ENCODE measurements around the gene NUDT3. TPM values are rescaled to one million over a fixed set of nuclear protein-coding genes. Genes with fewer than 3 reads are reported as not detected.
"Not testable (repeated sequence)": the region's sequence is repeated elsewhere in the genome, so short reads cannot be mapped to it uniquely, and the experiment has no call there.

The NUDT3 gene
- total and polyA plus RNA-seq, 3 experiments from 2014 or later = 9.7 to 16.8 (median 16.6) TPM

GRCh38 chr6:34363681-34364075 lies 28.8 kb downstream of the NUDT3 start:
- H3K27me3 ChIP-seq (ENCODE audit: insufficient read depth, low read length, poor library complexity, severe bottlenecking); H3K27ac ChIP-seq (ENCODE audit: low read depth, low read length); CTCF ChIA-PET; H3K27me3 Mint-ChIP-seq; H3K9me3 Mint-ChIP-seq; H3K9me3 ChIP-seq (ENCODE audit: low read length); H3K4me3 Mint-ChIP-seq; POLR2A ChIA-PET; H3K4me3 ChIP-seq (ENCODE audit: low read length); H3K36me3 Mint-ChIP-seq; H3K4me1 ChIP-seq (ENCODE audit: insufficient read depth, low read length); H3K36me3 ChIP-seq (ENCODE audit: insufficient read depth, low read length); DNase-seq: not testable (repeated sequence)
- H3K4me1 Mint-ChIP-seq = peaks cover 39 to 65% (median 56%) of the 10 kb centered on the region in 3 donors
- H3K27ac Mint-ChIP-seq = peak overlapping the region in 2 of 8 donors; percentile 10 to 52

- peaks cover 39 to 61% (median 56%) of the 10 kb centered on the region in 3 donors for H3K4me1 Mint-ChIP-seq
- H3K27ac Mint-ChIP-seq = peak overlapping the region in 5 of 8 donors; percentile 10 to 62 (median 52)
- H3K27me3 ChIP-seq (ENCODE audit: insufficient read depth, low read length, poor library complexity, severe bottlenecking) = no peaks in the 10 kb centered on the region
- no peak overlapping the region for H3K27ac ChIP-seq (ENCODE audit: low read depth, low read length)
- H3K36me3 ChIP-seq (ENCODE audit: insufficient read depth, low read length) = no peaks in the 10 kb centered on the region
- H3K4me3 Mint-ChIP-seq = no peak overlapping the region
- POLR2A ChIA-PET = interaction anchor here (0.5 kb wide), 1 partner anchor 38 kb away, joined by 10 read pairs; no protein-coding TSS in a partner anchor
- H3K4me3 ChIP-seq (ENCODE audit: low read length) = no peak overlapping the region
- CTCF ChIA-PET = no interaction called here
- no peaks in the 10 kb centered on the region for H3K9me3 ChIP-seq (ENCODE audit: low read length)
- no peak for DNase-seq
- no peaks in the 10 kb centered on the region for H3K27me3 Mint-ChIP-seq
- H3K36me3 Mint-ChIP-seq = peaks cover 0 to 2% (median 0%) of the 10 kb centered on the region in 3 donors
- H3K9me3 Mint-ChIP-seq = no peaks in the 10 kb centered on the region
- H3K4me1 ChIP-seq (ENCODE audit: insufficient read depth, low read length) = peaks cover 8% of the 10 kb centered on the region
Measured at GRCh38 chr6:34362909-34363680, 29.4 kb downstream of the NUDT3 start.

- H3K27me3 ChIP-seq (ENCODE audit: insufficient read depth, low read length, poor library complexity, severe bottlenecking) = no peaks in the 10 kb centered on the region
- no peak overlapping the region for H3K27ac ChIP-seq (ENCODE audit: low read depth, low read length)
- H3K36me3 ChIP-seq (ENCODE audit: insufficient read depth, low read length) = no peaks in the 10 kb centered on the region
- H3K4me1 ChIP-seq (ENCODE audit: insufficient read depth, low read length) = peaks cover 8% of the 10 kb centered on the region
- no peak overlapping the region for H3K4me3 Mint-ChIP-seq
- no peaks in the 10 kb centered on the region for H3K36me3 Mint-ChIP-seq
- H3K27ac Mint-ChIP-seq = no peak overlapping the region
- H3K27me3 Mint-ChIP-seq = no peaks in the 10 kb centered on the region
- no peaks in the 10 kb centered on the region for H3K9me3 Mint-ChIP-seq
- H3K4me1 Mint-ChIP-seq = peaks cover 37 to 56% (median 52%) of the 10 kb centered on the region in 3 donors
- DNase-seq = no peak
- no peak overlapping the region for H3K4me3 ChIP-seq (ENCODE audit: low read length)
- ChIA-PET POLR2A (no interaction called here), CTCF (no interaction called here)
- no peaks in the 10 kb centered on the region for H3K9me3 ChIP-seq (ENCODE audit: low read length)
Measured at GRCh38 chr6:34362176-34362575, 30.3 kb downstream of the NUDT3 start.

DNA sequence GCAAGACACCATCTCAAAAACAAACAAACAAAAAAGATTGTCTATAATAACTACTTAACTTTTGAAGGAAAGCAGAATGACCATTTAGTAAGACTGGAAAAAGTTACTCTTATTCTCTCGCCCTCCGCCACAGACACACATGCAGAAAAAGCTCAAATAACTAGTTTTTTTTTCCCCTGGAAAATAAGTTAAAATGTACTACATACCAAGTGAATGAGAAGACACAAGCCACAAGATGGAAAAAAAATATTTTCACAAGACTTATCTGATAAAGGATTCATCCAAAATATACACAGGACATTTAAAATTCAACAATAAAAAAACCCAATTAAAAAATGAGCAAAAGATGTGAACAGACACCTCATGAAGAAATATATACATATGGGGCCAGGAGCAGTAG lies 31.9 kb downstream of the NUDT3 start:
- no peaks in the 10 kb centered on the region for H3K27me3 ChIP-seq (ENCODE audit: insufficient read depth, low read length, poor library complexity, severe bottlenecking)
- peaks cover 37 to 59% (median 52%) of the 10 kb centered on the region in 3 donors for H3K4me1 Mint-ChIP-seq
- peaks cover 8% of the 10 kb centered on the region for H3K4me1 ChIP-seq (ENCODE audit: insufficient read depth, low read length)
- H3K27me3 Mint-ChIP-seq = no peaks in the 10 kb centered on the region
- ChIA-PET POLR2A (no interaction called here), CTCF (interaction anchor here (0.6 kb wide), 1 partner anchor 33 kb away, joined by 3 read pairs; no protein-coding TSS in a partner anchor)
- H3K4me3 Mint-ChIP-seq = no peak overlapping the region
- peak overlapping the region in 1 of 8 donors; percentile 39 for H3K27ac Mint-ChIP-seq
- no peaks in the 10 kb centered on the region for H3K9me3 ChIP-seq (ENCODE audit: low read length)
- no peak overlapping the region for H3K27ac ChIP-seq (ENCODE audit: low read depth, low read length)
- H3K9me3 Mint-ChIP-seq = no peaks in the 10 kb centered on the region
- no peak overlapping the region for H3K4me3 ChIP-seq (ENCODE audit: low read length)
- H3K36me3 ChIP-seq (ENCODE audit: insufficient read depth, low read length) = no peaks in the 10 kb centered on the region
- H3K36me3 Mint-ChIP-seq = peaks cover 0 to 1% (median 0%) of the 10 kb centered on the region in 3 donors
- DNase-seq = no peak

DNA sequence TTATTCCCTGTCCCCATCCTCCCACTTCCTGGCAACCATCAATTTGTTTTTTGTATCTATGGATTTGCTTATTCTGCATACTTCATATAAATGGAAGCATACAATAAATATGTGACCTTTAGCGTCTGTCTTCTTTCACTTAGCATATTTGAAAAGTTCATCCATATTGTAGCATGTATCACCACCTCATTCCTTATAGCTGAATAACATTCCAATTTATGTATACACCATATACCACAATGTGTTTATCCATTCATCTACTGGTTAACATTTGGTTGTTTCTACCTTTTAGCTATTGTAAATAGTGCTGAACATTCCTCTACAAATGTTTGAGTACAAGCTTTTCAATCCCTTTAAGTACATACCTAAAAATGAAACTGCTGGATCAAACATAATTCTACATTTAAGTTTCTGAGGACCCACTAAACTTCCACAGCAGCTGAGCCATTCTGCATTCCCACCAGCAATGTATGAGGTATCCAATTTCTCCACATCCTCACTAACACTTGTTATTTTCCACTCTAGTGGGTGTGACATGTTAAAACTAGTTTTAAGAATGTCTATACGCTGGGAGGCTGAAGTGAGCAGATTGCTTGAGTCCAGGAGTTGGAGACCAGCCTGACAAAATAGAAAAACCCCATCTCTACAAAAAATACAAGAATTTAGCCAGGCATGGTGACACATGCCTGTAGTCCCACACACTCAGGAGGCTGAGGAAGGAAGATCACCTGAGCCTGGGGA lies 32.9 kb downstream of the NUDT3 start:
- Histone ChIP-seq H3K27me3 (ENCODE audit: insufficient read depth, low read length, poor library complexity, severe bottlenecking) (no peaks in the 10 kb centered on the region), H3K27ac (ENCODE audit: low read depth, low read length) (no peak overlapping the region), H3K36me3 (ENCODE audit: insufficient read depth, low read length) (no peaks in the 10 kb centered on the region), H3K9me3 (ENCODE audit: low read length) (no peaks in the 10 kb centered on the region), H3K4me1 (ENCODE audit: insufficient read depth, low read length) (peaks cover 8% of the 10 kb centered on the region), H3K4me3 (ENCODE audit: low read length) (no peak overlapping the region)
- Mint-ChIP-seq H3K36me3 (peaks cover 0 to 1% (median 0%) of the 10 kb centered on the region in 3 donors), H3K4me1 (peaks cover 35 to 55% (median 48%) of the 10 kb centered on the region in 3 donors), H3K9me3 (no peaks in the 10 kb centered on the region), H3K4me3 (no peak overlapping the region), H3K27me3 (no peaks in the 10 kb centered on the region), H3K27ac (peak overlapping the region in 1 of 8 donors; percentile 51)
- ChIA-PET POLR2A (interaction anchor here (0.6 kb wide), 1 partner anchor 260 kb away, joined by 16 read pairs; no protein-coding TSS in a partner anchor), CTCF (no interaction called here)
- no peak for DNase-seq

DNA sequence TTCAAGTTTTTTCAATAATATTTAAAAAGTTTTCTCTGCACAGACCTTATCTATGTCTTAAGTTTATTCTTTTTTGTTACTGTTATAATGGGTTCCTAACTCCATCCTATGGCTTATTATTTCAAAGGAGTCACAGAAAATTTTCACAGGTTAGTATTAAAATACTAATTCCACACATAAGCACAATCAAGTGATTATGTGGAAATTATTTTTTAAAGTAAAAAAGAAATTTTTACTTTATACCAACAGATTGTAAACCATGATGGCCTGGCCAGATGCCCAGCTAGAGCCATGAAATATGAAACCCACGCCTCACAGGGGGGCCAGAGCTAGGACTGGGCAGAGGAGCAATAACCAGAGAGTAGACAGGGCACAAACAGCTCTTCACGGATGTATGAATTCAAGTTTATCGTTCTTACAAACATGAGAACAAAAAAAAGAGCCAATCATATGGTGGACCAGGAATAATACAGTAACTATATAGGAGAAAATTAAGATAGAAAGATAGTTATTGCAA lies 34.0 kb downstream of the NUDT3 start:
- H3K27me3 Mint-ChIP-seq = no peaks in the 10 kb centered on the region
- H3K27ac ChIP-seq (ENCODE audit: low read depth, low read length) = no peak overlapping the region
- no peak overlapping the region for H3K27ac Mint-ChIP-seq
- no peaks in the 10 kb centered on the region for H3K9me3 ChIP-seq (ENCODE audit: low read length)
- H3K4me1 Mint-ChIP-seq = peaks cover 28 to 44% (median 37%) of the 10 kb centered on the region in 3 donors
- no peaks in the 10 kb centered on the region for H3K27me3 ChIP-seq (ENCODE audit: insufficient read depth, low read length, poor library complexity, severe bottlenecking)
- CTCF ChIA-PET = no interaction called here
- no peak for DNase-seq
- POLR2A ChIA-PET = no interaction called here
- no peaks in the 10 kb centered on the region for H3K36me3 ChIP-seq (ENCODE audit: insufficient read depth, low read length)
- peaks cover 7% of the 10 kb centered on the region for H3K4me1 ChIP-seq (ENCODE audit: insufficient read depth, low read length)
- H3K36me3 Mint-ChIP-seq = peaks cover 0 to 1% (median 0%) of the 10 kb centered on the region in 3 donors
- H3K9me3 Mint-ChIP-seq = no peaks in the 10 kb centered on the region
- H3K4me3 ChIP-seq (ENCODE audit: low read length) = no peak overlapping the region
- no peak overlapping the region for H3K4me3 Mint-ChIP-seq

- Histone ChIP-seq H3K4me3 (ENCODE audit: low read length) (no peak overlapping the region), H3K27ac (ENCODE audit: low read depth, low read length) (no peak overlapping the region), H3K9me3 (ENCODE audit: low read length) (no peaks in the 10 kb centered on the region), H3K36me3 (ENCODE audit: insufficient read depth, low read length) (no peaks in the 10 kb centered on the region), H3K27me3 (ENCODE audit: insufficient read depth, low read length, poor library complexity, severe bottlenecking) (no peaks in the 10 kb centered on the region), H3K4me1 (ENCODE audit: insufficient read depth, low read length) (peaks cover 2% of the 10 kb centered on the region)
- peaks cover 26 to 42% (median 37%) of the 10 kb centered on the region in 3 donors for H3K4me1 Mint-ChIP-seq
- ChIA-PET CTCF (interaction anchor here (0.7 kb wide), 1 partner anchor 10 kb away, joined by 3 read pairs; no protein-coding TSS in a partner anchor), POLR2A (no interaction called here)
- no peak for DNase-seq
- H3K27ac Mint-ChIP-seq = no peak overlapping the region
- no peaks in the 10 kb centered on the region for H3K27me3 Mint-ChIP-seq
- peaks cover 0 to 2% (median 1%) of the 10 kb centered on the region in 3 donors for H3K36me3 Mint-ChIP-seq
- H3K9me3 Mint-ChIP-seq = no peaks in the 10 kb centered on the region
- no peak overlapping the region for H3K4me3 Mint-ChIP-seq
Measured at GRCh38 chr6:34357937-34358336, 34.5 kb downstream of the NUDT3 start.

GRCh38 chr6:34355889-34356288 lies 36.6 kb downstream of the NUDT3 start:
- peaks cover 20 to 36% (median 28%) of the 10 kb centered on the region in 3 donors for H3K4me1 Mint-ChIP-seq
- Histone ChIP-seq H3K9me3 (ENCODE audit: low read length) (no peaks in the 10 kb centered on the region), H3K4me3 (ENCODE audit: low read length) (no peak overlapping the region), H3K36me3 (ENCODE audit: insufficient read depth, low read length) (no peaks in the 10 kb centered on the region), H3K27ac (ENCODE audit: low read depth, low read length) (no peak overlapping the region), H3K27me3 (ENCODE audit: insufficient read depth, low read length, poor library complexity, severe bottlenecking) (no peaks in the 10 kb centered on the region), H3K4me1 (ENCODE audit: insufficient read depth, low read length) (no peaks in the 10 kb centered on the region)
- DNase-seq = no peak
- peaks cover 0 to 2% (median 1%) of the 10 kb centered on the region in 3 donors for H3K36me3 Mint-ChIP-seq
- ChIA-PET POLR2A (no interaction called here), CTCF (no interaction called here)
- H3K27me3 Mint-ChIP-seq = no peaks in the 10 kb centered on the region
- H3K27ac Mint-ChIP-seq = peak overlapping the region in 1 of 8 donors; percentile 17
- H3K4me3 Mint-ChIP-seq = no peak overlapping the region
- no peaks in the 10 kb centered on the region for H3K9me3 Mint-ChIP-seq
